GM19240 (cell line): ENCODE data around the gene TFDP3.

Source experiments
- DNase-seq: peaks from one replicate; pipeline ENCODE4 v3.0.0; 2011; ENCODE audit warnings: low spot score; ENCODE audit not compliant: insufficient read length

The TFDP3 gene

GRCh38 chrX:133188631-133189030, 29.5 kb downstream of the TFDP3 start:
- no peak for DNase-seq

- DNase-seq: no peak
Measured at GRCh38 chrX:133185938-133186337, 32.2 kb downstream of the TFDP3 start.

GRCh38 chrX:133185119-133185518, 33.0 kb downstream of the TFDP3 start:
- DNase-seq: no peak

GRCh38 chrX:133183806-133184205, 34.3 kb downstream of the TFDP3 start:
- DNase-seq: no peak

GRCh38 chrX:133179500-133179899, 38.7 kb downstream of the TFDP3 start:
- DNase-seq: no peak

GRCh38 chrX:133177202-133177601, 41.0 kb downstream of the TFDP3 start:
- DNase-seq: no peak

GRCh38 chrX:133175605-133176004, 42.5 kb downstream of the TFDP3 start:
- DNase-seq: no peak

- no peak for DNase-seq
Measured at GRCh38 chrX:133175162-133175561, 43.0 kb downstream of the TFDP3 start.

GRCh38 chrX:133171962-133172708, 46.0 kb downstream of the TFDP3 start:
- peak; percentile 3 for DNase-seq
